DOHH2 (cell line): ENCODE data around the gene GUCY1A1.

Source experiments
- H3F3A ChIP-seq: fragments of 200-600 bp; sonication (generic), shearing (Covaris generic); 2 replicates; pipeline ENCODE4 v1.6.0; 2016; ENCODE audit warnings: antibody characterized with exemption, mild to moderate bottlenecking; ENCODE audit not compliant: control insufficient read depth, insufficient read depth
- H3K27ac ChIP-seq: fragments of 200-600 bp; sonication (generic); 2 replicates; pipeline ENCODE4 v1.5.1; 2014; ENCODE audit warnings: low read depth, mild to moderate bottlenecking, low read length, moderate library complexity
- H3K27me3 ChIP-seq: fragments of 200-600 bp; sonication (generic); 2 replicates; pipeline ENCODE4 v1.6.1; 2014; ENCODE audit warnings: mild to moderate bottlenecking, low read length, mixed read lengths; ENCODE audit not compliant: control insufficient read depth
- H3K36me3 ChIP-seq: fragments of 200-600 bp; sonication (generic); 2 replicates; pipeline ENCODE4 v1.6.1; 2014; ENCODE audit warnings: mild to moderate bottlenecking, low read length, moderate library complexity, mixed read lengths; ENCODE audit not compliant: control insufficient read depth
- H3K4me1 ChIP-seq: fragments of 200-600 bp; sonication (generic); 2 replicates; pipeline ENCODE4 v1.6.1; 2014; ENCODE audit warnings: mild to moderate bottlenecking, low read length, mixed read lengths; ENCODE audit not compliant: control insufficient read depth
- H3K4me2 ChIP-seq: fragments of 200-600 bp; sonication (generic); 2 replicates; pipeline ENCODE4 v1.6.0; 2014; ENCODE audit warnings: mild to moderate bottlenecking, low read length, moderate library complexity
- H3K4me3 ChIP-seq: fragments of 200-600 bp; sonication (generic); 2 replicates; pipeline ENCODE4 v1.5.1; 2014; ENCODE audit warnings: mild to moderate bottlenecking, low read length, mixed read lengths
- H3K79me2 ChIP-seq: fragments of 200-600 bp; sonication (generic); 2 replicates; pipeline ENCODE4 v1.6.1; 2014; ENCODE audit warnings: mild to moderate bottlenecking, low read length, mixed read lengths; ENCODE audit not compliant: control insufficient read depth
- H3K9me2 ChIP-seq: fragments of 200-600 bp; sonication (generic); replicated peaks from 2 replicates; pipeline ENCODE4 v1.6.1; 2014; ENCODE audit warnings: mild to moderate bottlenecking, low read length, mixed read lengths; ENCODE audit not compliant: control insufficient read depth
- H3K9me3 ChIP-seq: fragments of 200-600 bp; sonication (generic); 2 replicates; pipeline ENCODE4 v1.6.1; 2014; ENCODE audit warnings: antibody characterized with exemption, low read length, mixed read lengths; ENCODE audit not compliant: control insufficient read depth, insufficient read depth
- H4K20me1 ChIP-seq: fragments of 200-600 bp; sonication (generic); 2 replicates; pipeline ENCODE4 v1.6.0; 2014; ENCODE audit warnings: low read depth, mild to moderate bottlenecking, antibody characterized with exemption, low read length, moderate library complexity; ENCODE audit not compliant: control insufficient read depth, insufficient read depth
- CTCF ChIP-seq: fragments of 200-600 bp; sonication (generic); IDR thresholded peaks from one replicate; pipeline ENCODE4 v1.5.1; 2014; ENCODE audit warnings: antibody characterized with exemption, mild to moderate bottlenecking, low read depth, low read length; ENCODE audit not compliant: poor library complexity, severe bottlenecking
- EZH2phosphoT487 ChIP-seq: fragments of 200-600 bp; sonication (generic); IDR thresholded peaks from 2 replicates; pipeline ENCODE4 v1.6.1; 2017; ENCODE audit warnings: borderline replicate concordance, mild to moderate bottlenecking, antibody characterized with exemption, low read length, moderate library complexity, mixed read lengths

The GUCY1A1 gene

GRCh38 chr4:155684423-155684822 is 17.8 kb downstream of the GUCY1A1 start:
- H3K27ac ChIP-seq = no peak overlapping the region
- no peaks in the 10 kb centered on the region for H3K79me2 ChIP-seq
- no peak overlapping the region for H3K4me2 ChIP-seq
- H3K36me3 ChIP-seq = no peaks in the 10 kb centered on the region
- no peaks in the 10 kb centered on the region for H3K9me2 ChIP-seq
- no peak for TF ChIP-seq EZH2phosphoT487
- no peak for TF ChIP-seq CTCF
- H3F3A ChIP-seq = no peaks in the 10 kb centered on the region
- H3K9me3 ChIP-seq = no peaks in the 10 kb centered on the region
- H3K4me3 ChIP-seq = no peak overlapping the region
- no peaks in the 10 kb centered on the region for H4K20me1 ChIP-seq
- H3K27me3 ChIP-seq = no peaks in the 10 kb centered on the region
- no peaks in the 10 kb centered on the region for H3K4me1 ChIP-seq

GRCh38 chr4:155684892-155685541 is 18.4 kb downstream of the GUCY1A1 start:
- no peak overlapping the region for H3K4me3 ChIP-seq
- TF ChIP-seq CTCF = no peak
- no peak for TF ChIP-seq EZH2phosphoT487
- no peaks in the 10 kb centered on the region for H3K9me3 ChIP-seq
- H3K79me2 ChIP-seq = no peaks in the 10 kb centered on the region
- H3F3A ChIP-seq = no peaks in the 10 kb centered on the region
- no peaks in the 10 kb centered on the region for H4K20me1 ChIP-seq
- H3K36me3 ChIP-seq = no peaks in the 10 kb centered on the region
- no peaks in the 10 kb centered on the region for H3K9me2 ChIP-seq
- H3K4me1 ChIP-seq = no peaks in the 10 kb centered on the region
- H3K27ac ChIP-seq = no peak overlapping the region
- no peaks in the 10 kb centered on the region for H3K27me3 ChIP-seq
- H3K4me2 ChIP-seq = no peak overlapping the region

GRCh38 chr4:155687380-155687982 is 20.8 kb downstream of the GUCY1A1 start:
- no peaks in the 10 kb centered on the region for H3K79me2 ChIP-seq
- H3K4me1 ChIP-seq = no peaks in the 10 kb centered on the region

More at GRCh38 chr4:155687380-155687982, 20.8 kb downstream of the GUCY1A1 start:
- H3K27ac ChIP-seq = no peak overlapping the region
- H4K20me1 ChIP-seq = no peaks in the 10 kb centered on the region
- H3K9me2 ChIP-seq = no peaks in the 10 kb centered on the region
- H3K9me3 ChIP-seq = no peaks in the 10 kb centered on the region
- H3K4me2 ChIP-seq = no peak overlapping the region
- H3K27me3 ChIP-seq = no peaks in the 10 kb centered on the region
- no peak overlapping the region for H3K4me3 ChIP-seq
- no peak for TF ChIP-seq EZH2phosphoT487
- TF ChIP-seq CTCF = no peak
- no peaks in the 10 kb centered on the region for H3F3A ChIP-seq
- no peaks in the 10 kb centered on the region for H3K36me3 ChIP-seq
